NCI-H1417 treated with DMSO at 0.1 percent for 48 hours (cell line): Measurements from ENCODE around the gene CD4.

ENCODE experiments used
- DNase-seq: peaks from one replicate; lab custom pipeline; 2025; lab: John Stamatoyannopoulos, UW

Gene CD4

GRCh38 chr12:6816598-6816997 lies 27.3 kb downstream of the CD4 start:
- no peak for DNase-seq

GRCh38 chr12:6817098-6817497 lies 27.8 kb downstream of the CD4 start:
- DNase-seq, result no peak

- DNase-seq, result no peak
Measured at GRCh38 chr12:6817662-6818157, 28.4 kb downstream of the CD4 start.

GRCh38 chr12:6818222-6818621 lies 28.9 kb downstream of the CD4 start:
- no peak for DNase-seq

GRCh38 chr12:6818645-6819044 lies 29.3 kb downstream of the CD4 start:
- no peak for DNase-seq

- DNase-seq, result no peak
Measured at GRCh38 chr12:6819106-6820030, 30.0 kb downstream of the CD4 start.

GRCh38 chr12:6820166-6820565 lies 30.8 kb downstream of the CD4 start:
- no peak for DNase-seq

GRCh38 chr12:6821591-6822425 lies 32.5 kb downstream of the CD4 start, which contains the start of gene GPR162:
GPR162 (plus strand) TSS chr12:6821821; CDS start chr12:6823899, 2,078 bp downstream.
- no peak for DNase-seq

- DNase-seq, result no peak
Measured at GRCh38 chr12:6822426-6823135, 33.3 kb downstream of the CD4 start.

- DNase-seq, result no peak
Measured at GRCh38 chr12:6823182-6824084, 34.1 kb downstream of the CD4 start.

- DNase-seq, result no peak
Measured at GRCh38 chr12:6824085-6824775, 34.9 kb downstream of the CD4 start.

- no peak for DNase-seq
Measured at GRCh38 chr12:6824901-6825381, 35.6 kb downstream of the CD4 start.

GRCh38 chr12:6825398-6826124 lies 36.2 kb downstream of the CD4 start:
- DNase-seq, result peak; percentile 41

- DNase-seq, result no peak
Measured at GRCh38 chr12:6826125-6826733, 36.9 kb downstream of the CD4 start.

GRCh38 chr12:6826734-6827436 lies 37.6 kb downstream of the CD4 start:
- DNase-seq, result no peak

GRCh38 chr12:6827437-6827911 lies 38.1 kb downstream of the CD4 start:
- peak; percentile 61 for DNase-seq

GRCh38 chr12:6827982-6828780 lies 38.9 kb downstream of the CD4 start, which contains the start of gene P3H3:
P3H3 (plus strand) TSS chr12:6828407; CDS start chr12:6828441, 34 bp downstream.
- no peak for DNase-seq
